ENCODE data around the gene CRYBG1.

Gene CRYBG1

DNA sequence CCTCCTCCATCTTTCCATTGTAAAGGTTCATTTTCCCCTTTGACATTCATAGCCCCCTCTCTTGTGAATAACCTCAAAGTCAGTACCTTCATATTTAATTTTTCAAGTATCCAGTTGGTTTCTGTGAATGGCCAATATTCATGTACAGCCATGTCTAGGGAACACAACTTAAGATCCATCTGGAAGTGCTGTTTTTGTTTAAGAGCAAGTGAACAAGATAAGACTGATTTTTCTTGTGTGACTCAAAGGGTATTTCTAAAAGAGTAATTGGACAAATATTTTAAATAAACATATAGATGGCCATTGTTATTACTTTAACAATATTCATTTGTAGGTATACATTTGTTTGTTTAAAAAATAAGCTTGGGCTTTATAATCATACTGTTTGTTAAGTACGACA, 175.8 kb downstream of the CRYBG1 start:
- DNase-seq (ENCODE audit: extremely low spot score): no peak
- POLR2A ChIA-PET: no interaction called here
- CTCF ChIA-PET: interaction anchor here (0.9 to 1.9 kb wide), 6 partner anchors 9 to 578 kb away, joined by 3 to 4 read pairs (median 3); no protein-coding TSS in a partner anchor
- TF ChIP-seq, protein P1, sequence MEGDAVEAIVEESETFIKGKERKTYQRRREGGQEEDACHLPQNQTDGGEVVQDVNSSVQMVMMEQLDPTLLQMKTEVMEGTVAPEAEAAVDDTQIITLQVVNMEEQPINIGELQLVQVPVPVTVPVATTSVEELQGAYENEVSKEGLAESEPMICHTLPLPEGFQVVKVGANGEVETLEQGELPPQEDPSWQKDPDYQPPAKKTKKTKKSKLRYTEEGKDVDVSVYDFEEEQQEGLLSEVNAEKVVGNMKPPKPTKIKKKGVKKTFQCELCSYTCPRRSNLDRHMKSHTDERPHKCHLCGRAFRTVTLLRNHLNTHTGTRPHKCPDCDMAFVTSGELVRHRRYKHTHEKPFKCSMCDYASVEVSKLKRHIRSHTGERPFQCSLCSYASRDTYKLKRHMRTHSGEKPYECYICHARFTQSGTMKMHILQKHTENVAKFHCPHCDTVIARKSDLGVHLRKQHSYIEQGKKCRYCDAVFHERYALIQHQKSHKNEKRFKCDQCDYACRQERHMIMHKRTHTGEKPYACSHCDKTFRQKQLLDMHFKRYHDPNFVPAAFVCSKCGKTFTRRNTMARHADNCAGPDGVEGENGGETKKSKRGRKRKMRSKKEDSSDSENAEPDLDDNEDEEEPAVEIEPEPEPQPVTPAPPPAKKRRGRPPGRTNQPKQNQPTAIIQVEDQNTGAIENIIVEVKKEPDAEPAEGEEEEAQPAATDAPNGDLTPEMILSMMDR (IDR thresholded peaks at IDR 0.05; ENCODE audit: control extremely low read depth, extremely low read depth, low read depth, missing control alignments): no peak

DNA sequence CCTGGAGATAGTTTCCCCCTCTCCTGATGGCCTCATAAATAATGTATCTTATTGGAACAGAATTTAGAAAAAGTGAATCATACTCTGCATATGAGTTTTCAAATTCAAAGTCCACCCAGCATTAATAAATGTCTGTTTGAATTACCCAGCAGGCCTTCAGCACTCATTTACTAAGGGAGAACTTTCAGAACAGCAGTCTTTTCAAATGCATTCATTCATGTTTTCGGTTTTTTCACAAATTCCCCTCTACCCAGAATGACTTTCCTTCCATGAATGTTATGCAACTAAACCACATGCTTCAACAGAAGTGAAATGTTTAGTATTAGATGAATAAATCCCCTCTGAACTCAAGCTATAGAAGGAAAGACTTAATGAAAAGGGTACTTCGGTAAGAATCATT, 176.3 kb downstream of the CRYBG1 start:
- TF ChIP-seq, protein P1 (IDR thresholded peaks at IDR 0.05; ENCODE audit: control extremely low read depth, extremely low read depth, low read depth, missing control alignments): no peak
- no peak for DNase-seq (ENCODE audit: extremely low spot score)
- POLR2A ChIA-PET: no interaction called here
- CTCF ChIA-PET: interaction anchor here (0.9 to 1.9 kb wide), 8 partner anchors 9 to 577 kb away, joined by 3 to 4 read pairs (median 3); no protein-coding TSS in a partner anchor

DNA sequence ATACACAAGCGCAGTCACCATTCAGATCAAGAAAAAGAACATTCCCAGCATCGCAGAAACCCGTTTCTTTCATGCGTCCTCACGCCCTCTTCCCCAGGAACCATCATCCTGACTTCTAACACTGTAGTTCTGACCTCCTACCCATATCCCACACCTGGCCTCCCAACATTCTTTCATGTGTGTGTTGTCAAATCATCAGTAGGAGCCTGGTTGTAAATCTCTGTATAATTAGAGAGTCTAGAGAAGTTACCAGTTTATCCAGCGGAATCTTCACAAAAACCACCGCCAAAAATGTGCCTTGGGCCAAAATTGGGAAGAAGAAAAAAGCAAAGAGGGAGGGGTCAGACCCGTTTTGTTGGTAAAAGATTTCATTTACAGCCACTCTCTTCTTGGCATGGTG, 177.1 kb downstream of the CRYBG1 start:
- TF ChIP-seq, protein P1 (IDR thresholded peaks at IDR 0.05; ENCODE audit: control extremely low read depth, extremely low read depth, low read depth, missing control alignments): no peak
- DNase-seq (ENCODE audit: extremely low spot score): no peak
- CTCF ChIA-PET: interaction anchor here (1.1 to 1.9 kb wide), 5 partner anchors 15 to 29 kb away, joined by 3 to 5 read pairs (median 4); no protein-coding TSS in a partner anchor
- POLR2A ChIA-PET: no interaction called here

DNA sequence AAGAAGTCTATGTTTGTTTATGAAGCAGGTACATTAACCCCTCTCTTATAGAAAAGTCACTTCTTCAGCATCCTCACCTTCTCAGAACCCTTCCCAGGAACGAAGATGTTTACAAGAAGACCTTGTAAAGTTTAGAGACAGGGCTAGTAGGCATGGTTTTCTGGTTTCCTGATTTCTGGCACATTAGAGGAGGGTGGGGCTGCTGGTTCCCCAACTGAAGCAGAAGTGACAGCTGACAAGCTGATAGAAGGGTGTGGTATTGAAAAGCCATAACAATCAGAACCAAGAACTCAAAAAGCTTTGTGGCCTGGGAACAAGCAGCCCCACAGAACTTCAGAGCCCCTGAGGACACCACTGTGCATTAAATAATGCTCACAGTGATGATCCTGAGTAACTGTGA, 177.6 kb downstream of the CRYBG1 start:
- CTCF ChIA-PET: interaction anchor here (1.4 to 1.9 kb wide), 4 partner anchors 24 to 93 kb away, joined by 4 to 5 read pairs (median 4); no protein-coding TSS in a partner anchor
- POLR2A ChIA-PET: interaction anchor here (1.0 kb wide), 1 partner anchor 27 kb away, joined by 6 read pairs; no protein-coding TSS in a partner anchor
- TF ChIP-seq, protein P1 (IDR thresholded peaks at IDR 0.05; ENCODE audit: control extremely low read depth, extremely low read depth, low read depth, missing control alignments): no peak

DNA sequence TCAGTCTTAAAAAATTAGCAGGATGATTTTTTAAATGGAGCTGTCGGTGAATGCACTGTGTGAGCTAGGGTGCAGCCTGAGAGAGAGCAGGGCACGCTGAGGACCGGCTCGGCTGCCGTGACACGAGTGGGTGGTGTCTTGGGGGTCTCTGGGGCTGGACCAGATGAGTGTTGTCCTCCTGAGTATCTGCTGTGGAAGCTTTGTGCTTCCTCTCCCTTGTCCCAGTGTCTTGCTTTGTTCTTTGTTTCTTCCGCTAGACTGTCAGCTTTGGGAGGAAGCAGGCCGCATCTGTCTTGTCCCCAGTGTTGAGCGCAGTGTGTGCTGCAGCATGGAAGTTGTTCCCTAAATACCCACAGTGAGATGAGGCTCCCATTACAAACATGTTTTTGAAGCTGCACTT, 179.4 kb downstream of the CRYBG1 start:
- ChIA-PET CTCF (interaction anchor here (0.9 to 1.9 kb wide), 8 partner anchors 8 to 93 kb away, joined by 3 to 14 read pairs (median 4); no protein-coding TSS in a partner anchor), POLR2A (interaction anchor here (0.8 kb wide), 2 partner anchors 22 to 411 kb away, joined by 3 read pairs; no protein-coding TSS in a partner anchor)
- TF ChIP-seq, protein P1 (IDR thresholded peaks at IDR 0.05; ENCODE audit: control extremely low read depth, extremely low read depth, low read depth, missing control alignments): no peak
- no peak for DNase-seq (ENCODE audit: extremely low spot score)

More for the DNA sequence above, 177.6 kb downstream of the CRYBG1 start:
- no peak for DNase-seq (ENCODE audit: extremely low spot score)

DNA sequence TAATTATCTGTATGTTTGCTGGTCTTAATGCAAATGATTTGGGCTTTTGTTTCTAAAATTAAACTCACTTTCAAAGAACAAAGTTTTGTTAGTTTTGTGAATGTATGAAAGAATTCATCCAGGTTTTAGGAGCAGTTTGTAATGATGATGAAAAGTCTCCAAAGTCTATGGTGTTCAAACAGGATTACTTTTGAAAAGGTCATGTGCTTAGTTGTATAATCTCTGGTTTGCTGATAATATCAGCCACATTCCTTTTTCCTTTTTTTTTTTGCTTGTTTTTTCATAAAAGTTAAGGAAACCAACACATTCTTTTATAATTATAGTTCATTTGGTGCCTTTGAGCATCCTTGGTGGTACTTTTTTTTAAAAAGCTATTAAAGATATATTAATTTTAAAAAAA, 179.9 kb downstream of the CRYBG1 start:
- ChIA-PET CTCF (interaction anchor here (0.9 to 1.9 kb wide), 6 partner anchors 8 to 94 kb away, joined by 3 to 14 read pairs (median 4); no protein-coding TSS in a partner anchor), POLR2A (interaction anchor here (0.8 kb wide), 1 partner anchor 411 kb away, joined by 3 read pairs; no protein-coding TSS in a partner anchor)
- DNase-seq (ENCODE audit: extremely low spot score): no peak
- TF ChIP-seq, protein P1 (IDR thresholded peaks at IDR 0.05; ENCODE audit: control extremely low read depth, extremely low read depth, low read depth, missing control alignments): no peak
